ENCODE results near the gene ST3GAL3.

- TF ChIP-seq CTCF (IDR thresholded peaks at IDR 0.05; ENCODE audit: insufficient read depth, low read depth, low read length) (no peak), EZH2 (IDR thresholded peaks at IDR 0.05; ENCODE audit: insufficient read depth, low read length) (no peak)
Measured at GRCh38 chr1:43832255-43832654, 124.9 kb downstream of the ST3GAL3 start.

Data from astrocyte (in vitro differentiated cells and primary cell).